ENCODE measurements around the gene DISC1. TPM values are rescaled to one million over a fixed set of nuclear protein-coding genes. Genes with fewer than 3 reads are reported as not detected.

DISC1 gene
- total RNA-seq, 4 donors from 2014 or later: 7.1 to 33.4 (median 14.9) TPM

- no peaks in the 10 kb centered on the region for H3K4me1 ChIP-seq
- no peak for DNase-seq
- TF ChIP-seq CTCF (IDR thresholded peaks at IDR 0.05) (no peak), POLR2A (IDR thresholded peaks at IDR 0.05) (no peak)
- no peaks in the 10 kb centered on the region for H3K27me3 ChIP-seq
- no peaks in the 10 kb centered on the region for H3K9me3 ChIP-seq
- intact Hi-C loops (cut with DNase I; ENCODE audit: low total_unique reads): no loop called here
- H3K27ac ChIP-seq: no peak overlapping the region
- no peaks in the 10 kb centered on the region for H3K36me3 ChIP-seq
- H3K4me3 ChIP-seq: no peak overlapping the region
Observed at GRCh38 chr1:231925864-231926263, 299.3 kb downstream of the DISC1 start.

- DNase-seq: no peak
- H3K27me3 ChIP-seq: no peaks in the 10 kb centered on the region
- no peak overlapping the region for H3K4me3 ChIP-seq
- no peak for TF ChIP-seq POLR2A (IDR thresholded peaks at IDR 0.05)
- no peak for TF ChIP-seq CTCF (IDR thresholded peaks at IDR 0.05)
- H3K4me1 ChIP-seq: no peaks in the 10 kb centered on the region
- H3K27ac ChIP-seq: no peak overlapping the region
- intact Hi-C loops (cut with DNase I; ENCODE audit: low total_unique reads): no loop called here
- H3K36me3 ChIP-seq: no peaks in the 10 kb centered on the region
- H3K9me3 ChIP-seq: no peaks in the 10 kb centered on the region
Observed at GRCh38 chr1:231926340-231926739, 299.8 kb downstream of the DISC1 start.

GRCh38 chr1:231926933-231927332 lies 300.3 kb downstream of the DISC1 start:
- no peak for DNase-seq
- no peaks in the 10 kb centered on the region for H3K27me3 ChIP-seq
- no peak overlapping the region for H3K27ac ChIP-seq
- TF ChIP-seq CTCF (IDR thresholded peaks at IDR 0.05) (no peak), POLR2A (IDR thresholded peaks at IDR 0.05) (no peak)
- intact Hi-C loops (cut with DNase I; ENCODE audit: low total_unique reads): no loop called here
- no peaks in the 10 kb centered on the region for H3K36me3 ChIP-seq
- no peak overlapping the region for H3K4me3 ChIP-seq
- H3K9me3 ChIP-seq: peaks cover 0 to 4% of the 10 kb centered on the region in 2 donors
- H3K4me1 ChIP-seq: no peaks in the 10 kb centered on the region

- H3K27ac ChIP-seq: no peak overlapping the region
Observed at GRCh38 chr1:231927431-231927830, 300.8 kb downstream of the DISC1 start.

GRCh38 chr1:231929311-231929710 lies 302.7 kb downstream of the DISC1 start:
- no peak overlapping the region for H3K27ac ChIP-seq
- no peaks in the 10 kb centered on the region for H3K36me3 ChIP-seq
- peaks cover 0 to 5% of the 10 kb centered on the region in 2 donors for H3K9me3 ChIP-seq
- H3K27me3 ChIP-seq: no peaks in the 10 kb centered on the region
- intact Hi-C loops (cut with DNase I; ENCODE audit: low total_unique reads): no loop called here
- no peak overlapping the region for H3K4me3 ChIP-seq
- no peak for DNase-seq
- no peak for TF ChIP-seq CTCF (IDR thresholded peaks at IDR 0.05)
- TF ChIP-seq POLR2A (IDR thresholded peaks at IDR 0.05): no peak
- H3K4me1 ChIP-seq: no peaks in the 10 kb centered on the region

More at GRCh38 chr1:231927431-231927830, 300.8 kb downstream of the DISC1 start:
- Histone ChIP-seq H3K36me3 (no peaks in the 10 kb centered on the region), H3K4me1 (no peaks in the 10 kb centered on the region), H3K27me3 (no peaks in the 10 kb centered on the region), H3K9me3 (peaks cover 0 to 5% of the 10 kb centered on the region in 2 donors), H3K4me3 (no peak overlapping the region)
- TF ChIP-seq POLR2A (IDR thresholded peaks at IDR 0.05) (no peak), CTCF (IDR thresholded peaks at IDR 0.05) (no peak)
- DNase-seq: no peak
- intact Hi-C loops (cut with DNase I; ENCODE audit: low total_unique reads): no loop called here

Measured in uterus (tissue), 4 donors.